OCI-LY3 (cell line): ENCODE data around the gene PPP2R2B.
"Not testable (repeated sequence)": the region's sequence is repeated elsewhere in the genome, so short reads cannot be mapped to it uniquely, and the experiment has no call there.

Source experiments
- H2AFZ ChIP-seq: fragments of 200-600, 300-600 bp; shearing (Covaris generic); 2 replicates; pipeline ENCODE4 v1.6.0; 2014; ENCODE audit warnings: antibody characterized with exemption, low read depth, low read length
- H3K27ac ChIP-seq: fragments of 200-600, 300-600 bp; sonication (generic); 2 replicates; pipeline ENCODE4 v1.5.1; 2014; ENCODE audit warnings: mild to moderate bottlenecking, low read length, moderate library complexity, mixed read lengths
- H3K27me3 ChIP-seq: fragments of 200-600, 300-600 bp; sonication (generic); 2 replicates; pipeline ENCODE4 v1.6.1; 2014; ENCODE audit warnings: low read depth, low read length, mixed read lengths
- H3K36me3 ChIP-seq: fragments of 200-600, 300-600 bp; sonication (generic); replicated peaks from 2 replicates; pipeline ENCODE3; 2014; ENCODE audit warnings: low read depth, low read length, mixed read lengths
- H3K4me1 ChIP-seq: fragments of 300-600, 200-600 bp; sonication (generic); 2 replicates; pipeline ENCODE4 v1.6.1; 2014; ENCODE audit warnings: low read length, mixed read lengths
- H3K4me2 ChIP-seq: fragments of 200-600, 300-600 bp; sonication (generic); 2 replicates; pipeline ENCODE4 v1.6.1; 2014; ENCODE audit warnings: low read length, mixed read lengths
- H3K4me3 ChIP-seq: fragments of 300-600, 200-600 bp; sonication (generic); 2 replicates; pipeline ENCODE4 v1.5.1; 2014; ENCODE audit warnings: antibody characterized with exemption, mild to moderate bottlenecking, low read length, moderate library complexity
- H3K79me2 ChIP-seq: fragments of 300-600, 200-600 bp; shearing (Covaris generic); 2 replicates; pipeline ENCODE4 v1.6.1; 2014; ENCODE audit warnings: mild to moderate bottlenecking, low read length, mixed read lengths
- H3K9ac ChIP-seq: fragments of 300-600, 200-600 bp; shearing (Covaris generic); 2 replicates; pipeline ENCODE4 v1.6.0; 2014; ENCODE audit warnings: mild to moderate bottlenecking, low read length, moderate library complexity
- H3K9me3 ChIP-seq: fragments of 200-600, 300-600 bp; shearing (Covaris generic); 2 replicates; pipeline ENCODE4 v1.6.1; 2014; ENCODE audit warnings: low read length, mixed read lengths; ENCODE audit not compliant: insufficient read depth
- H4K20me1 ChIP-seq: fragments of 200-600, 300-600 bp; sonication (generic); 2 replicates; pipeline ENCODE4 v1.6.1; 2016; ENCODE audit warnings: low read length, mixed read lengths; ENCODE audit not compliant: insufficient read depth
- EZH2phosphoT487 ChIP-seq: fragments of 200-600 bp; shearing (Covaris generic); IDR thresholded peaks from 2 replicates; pipeline ENCODE4 v1.6.1; 2018; ENCODE audit warnings: antibody characterized with exemption, mixed run types, low read depth
- TF ChIP-seq, protein P1 (sequence below): fragments of 200-600, 300-600 bp; sonication (generic); IDR thresholded peaks from 2 replicates; pipeline ENCODE4 v1.5.1; 2014; ENCODE audit warnings: antibody characterized with exemption, low read length, low read depth

The PPP2R2B gene

DNA sequence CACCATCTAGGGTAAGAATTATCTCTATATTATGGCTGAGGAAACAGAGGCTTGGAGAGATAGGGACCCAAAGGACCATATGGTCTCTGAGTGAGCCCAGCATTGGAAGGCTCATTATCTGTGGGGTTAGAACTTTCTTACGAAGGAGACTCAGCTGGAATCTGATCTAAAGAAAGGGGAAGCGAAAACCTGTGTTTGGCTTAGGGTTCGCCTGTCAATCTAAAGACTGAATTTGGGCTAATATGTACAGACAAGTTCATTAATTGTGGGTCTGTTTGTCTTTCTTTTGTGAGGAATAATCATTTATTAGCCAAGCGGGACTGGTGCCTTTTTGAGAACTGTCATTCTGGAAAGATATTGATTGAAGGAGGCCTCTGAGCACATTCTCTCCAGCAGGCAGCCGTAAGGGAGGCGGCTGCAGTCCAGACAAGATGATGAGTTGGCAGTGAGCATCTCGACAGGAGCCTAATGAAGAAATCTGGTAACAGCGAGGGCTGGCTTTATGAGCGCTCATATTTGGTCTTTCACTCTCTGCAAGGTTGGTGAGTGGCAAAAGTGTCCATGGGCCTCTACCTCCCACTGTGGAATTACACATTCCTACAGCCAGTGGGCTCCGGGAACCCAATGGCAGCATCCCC lies 258.4 kb downstream of the PPP2R2B start:
- Histone ChIP-seq H3K4me2 (no peak overlapping the region), H3K36me3 (no peaks in the 10 kb centered on the region), H2AFZ (no peak overlapping the region), H3K79me2 (no peaks in the 10 kb centered on the region), H4K20me1 (no peaks in the 10 kb centered on the region), H3K27me3 (no peaks in the 10 kb centered on the region), H3K9ac (no peak overlapping the region), H3K9me3 (no peaks in the 10 kb centered on the region), H3K4me1 (no peaks in the 10 kb centered on the region), H3K4me3 (no peak overlapping the region), H3K27ac (no peak overlapping the region)
- TF ChIP-seq, protein P1, sequence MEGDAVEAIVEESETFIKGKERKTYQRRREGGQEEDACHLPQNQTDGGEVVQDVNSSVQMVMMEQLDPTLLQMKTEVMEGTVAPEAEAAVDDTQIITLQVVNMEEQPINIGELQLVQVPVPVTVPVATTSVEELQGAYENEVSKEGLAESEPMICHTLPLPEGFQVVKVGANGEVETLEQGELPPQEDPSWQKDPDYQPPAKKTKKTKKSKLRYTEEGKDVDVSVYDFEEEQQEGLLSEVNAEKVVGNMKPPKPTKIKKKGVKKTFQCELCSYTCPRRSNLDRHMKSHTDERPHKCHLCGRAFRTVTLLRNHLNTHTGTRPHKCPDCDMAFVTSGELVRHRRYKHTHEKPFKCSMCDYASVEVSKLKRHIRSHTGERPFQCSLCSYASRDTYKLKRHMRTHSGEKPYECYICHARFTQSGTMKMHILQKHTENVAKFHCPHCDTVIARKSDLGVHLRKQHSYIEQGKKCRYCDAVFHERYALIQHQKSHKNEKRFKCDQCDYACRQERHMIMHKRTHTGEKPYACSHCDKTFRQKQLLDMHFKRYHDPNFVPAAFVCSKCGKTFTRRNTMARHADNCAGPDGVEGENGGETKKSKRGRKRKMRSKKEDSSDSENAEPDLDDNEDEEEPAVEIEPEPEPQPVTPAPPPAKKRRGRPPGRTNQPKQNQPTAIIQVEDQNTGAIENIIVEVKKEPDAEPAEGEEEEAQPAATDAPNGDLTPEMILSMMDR, result no peak
- no peak for TF ChIP-seq EZH2phosphoT487

DNA sequence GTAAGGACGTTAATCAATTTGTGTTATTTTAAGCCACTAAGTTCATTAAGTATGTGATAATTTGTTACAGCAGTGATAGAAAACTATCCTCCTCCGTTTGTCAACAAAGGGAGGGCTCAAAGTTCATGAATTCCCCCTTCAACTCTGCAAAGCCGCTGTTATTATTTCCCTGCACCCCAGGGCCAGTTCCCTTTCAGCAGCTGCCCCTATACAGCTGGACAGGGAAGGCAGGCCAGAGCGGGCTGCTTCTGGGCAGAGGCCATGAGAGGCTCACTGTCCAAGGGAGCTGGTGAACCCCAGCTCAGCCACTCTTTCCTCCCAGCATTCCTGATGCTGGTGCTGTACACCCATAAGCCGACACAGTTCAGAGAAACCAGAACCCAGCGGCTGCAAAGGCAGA lies 260.1 kb downstream of the PPP2R2B start:
- Histone ChIP-seq H2AFZ (no peak overlapping the region), H3K4me2 (no peak overlapping the region), H3K36me3 (no peaks in the 10 kb centered on the region), H3K9me3 (no peaks in the 10 kb centered on the region), H3K79me2 (no peaks in the 10 kb centered on the region), H4K20me1 (no peaks in the 10 kb centered on the region), H3K9ac (no peak overlapping the region), H3K27me3 (no peaks in the 10 kb centered on the region), H3K4me3 (no peak overlapping the region), H3K4me1 (no peaks in the 10 kb centered on the region), H3K27ac (no peak overlapping the region)
- TF ChIP-seq, protein P1, result no peak
- no peak for TF ChIP-seq EZH2phosphoT487

DNA sequence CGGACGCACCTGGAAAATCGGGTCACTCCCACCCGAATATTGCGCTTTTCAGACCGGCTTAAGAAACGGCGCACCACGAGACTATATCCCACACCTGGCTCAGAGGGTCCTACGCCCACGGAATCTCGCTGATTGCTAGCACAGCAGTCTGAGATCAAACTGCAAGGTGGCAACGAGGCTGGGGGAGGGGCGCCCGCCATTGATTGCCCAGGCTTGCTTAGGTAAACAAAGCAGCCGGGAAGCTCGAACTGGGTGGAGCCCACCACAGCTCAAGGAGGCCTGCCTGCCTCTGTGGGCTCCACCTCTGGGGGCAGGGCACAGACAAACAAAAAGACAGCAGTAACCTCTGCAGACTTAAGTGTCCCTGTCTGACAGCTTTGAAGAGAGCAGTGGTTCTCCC lies 268.8 kb downstream of the PPP2R2B start:
- H3K9me3 ChIP-seq, H3K36me3 ChIP-seq, H3K4me2 ChIP-seq, H3K4me3 ChIP-seq, H3K27ac ChIP-seq, H2AFZ ChIP-seq, H3K9ac ChIP-seq, H3K27me3 ChIP-seq, H3K79me2 ChIP-seq, H4K20me1 ChIP-seq, H3K4me1 ChIP-seq: not testable (repeated sequence)

GRCh38 chr5:146607659-146608332 lies 270.8 kb downstream of the PPP2R2B start:
- H3K9ac ChIP-seq, result no peak overlapping the region
- H2AFZ ChIP-seq, result no peak overlapping the region
- no peaks in the 10 kb centered on the region for H3K4me1 ChIP-seq
- 0 out of 2 replicates have a peak, but pooled peaks cover 2% of the 10 kb centered on the region for H3K27me3 ChIP-seq
- no peak overlapping the region for H3K27ac ChIP-seq
- no peaks in the 10 kb centered on the region for H3K79me2 ChIP-seq
- no peak overlapping the region for H3K4me3 ChIP-seq
- H4K20me1 ChIP-seq, result no peaks in the 10 kb centered on the region
- H3K9me3 ChIP-seq, result no peaks in the 10 kb centered on the region
- no peaks in the 10 kb centered on the region for H3K36me3 ChIP-seq
- no peak overlapping the region for H3K4me2 ChIP-seq
- TF ChIP-seq EZH2phosphoT487, result no peak
- TF ChIP-seq, protein P1, result no peak
